NCI-H1417 (cell line): ENCODE data around the gene SH2B2.
"Not testable (repeated sequence)": the region's sequence is repeated elsewhere in the genome, so short reads cannot be mapped to it uniquely, and the experiment has no call there.

Experiments
- DNase-seq, 3 experiments: peaks; one replicate each; lab custom pipeline; 2025; lab: John Stamatoyannopoulos, UW

Gene SH2B2

DNA sequence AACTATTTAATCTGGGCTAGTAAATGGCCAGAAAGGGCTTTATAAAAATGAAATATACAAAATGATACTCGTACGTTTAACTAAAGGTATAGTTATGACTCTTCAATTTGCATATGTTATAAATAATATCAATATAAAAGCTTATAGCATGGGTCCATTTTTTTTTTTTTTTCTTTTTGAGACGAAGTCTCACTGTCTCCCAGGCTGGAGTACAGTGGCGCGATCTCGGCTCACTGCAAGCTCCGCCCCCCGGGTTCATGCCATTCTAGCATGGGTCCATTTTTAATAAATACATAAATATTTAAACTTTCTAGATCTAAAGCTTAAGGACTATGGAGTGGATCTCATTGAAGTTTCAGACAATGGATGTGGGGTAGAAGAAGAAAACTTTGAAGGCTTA, 50.3 kb downstream of the SH2B2 start:
- not testable (repeated sequence) for DNase-seq

DNA sequence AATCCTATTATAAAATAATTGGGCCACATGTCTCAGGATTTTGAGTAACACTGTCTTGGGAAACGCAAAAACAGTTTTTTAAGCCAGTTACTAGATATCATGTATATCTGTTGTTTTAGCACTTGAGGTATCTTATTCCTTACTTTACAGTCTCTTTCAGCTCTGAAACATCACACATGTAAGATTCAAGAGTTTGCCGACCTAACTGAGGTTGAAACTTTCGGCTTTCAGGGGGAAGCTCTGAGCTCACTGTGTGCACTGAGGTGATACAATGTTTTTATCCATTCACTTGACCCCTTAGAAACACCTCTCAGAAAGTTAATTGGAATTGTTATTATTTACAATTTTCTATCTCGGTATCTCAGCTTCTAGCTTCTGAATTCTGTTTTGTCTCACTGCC, 50.8 kb downstream of the SH2B2 start:
- DNase-seq = not testable (repeated sequence)

DNA sequence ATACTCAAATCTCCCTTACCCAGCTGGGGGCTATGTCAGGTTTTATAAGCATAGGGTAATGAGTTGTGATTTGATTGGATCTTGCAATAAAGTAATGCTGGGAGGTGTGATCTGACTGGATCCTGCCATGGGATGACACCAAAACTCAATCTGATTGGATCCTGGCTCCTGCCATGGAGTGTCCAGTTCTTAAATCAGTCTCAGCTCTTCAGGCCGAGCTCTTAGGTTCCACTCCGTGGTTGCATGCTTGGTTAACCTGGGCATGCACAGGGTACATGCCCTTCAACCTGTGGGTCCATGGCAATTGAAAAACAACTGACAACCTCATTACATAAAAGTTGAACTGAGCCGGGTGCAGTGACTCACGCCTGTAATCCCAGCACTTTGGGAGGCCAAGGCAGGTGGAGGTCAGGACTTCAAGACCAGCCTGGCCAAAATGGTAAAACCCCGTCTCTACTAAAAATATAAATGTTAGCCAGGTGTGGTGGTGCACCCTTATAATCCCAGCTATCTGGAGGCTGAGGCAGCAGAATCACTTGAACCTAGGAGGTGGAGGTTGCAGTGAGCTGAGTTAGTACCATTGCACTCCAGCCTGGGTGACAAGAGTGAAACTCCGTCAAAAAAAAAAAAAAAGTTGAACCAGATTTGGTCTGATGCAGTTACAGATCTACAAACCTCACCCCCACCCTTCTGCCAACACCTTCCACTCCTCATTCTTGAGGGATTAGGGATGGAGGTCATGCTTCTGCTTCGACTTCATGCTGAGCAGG, 54.1 kb downstream of the SH2B2 start:
- DNase-seq = not testable (repeated sequence)

DNA sequence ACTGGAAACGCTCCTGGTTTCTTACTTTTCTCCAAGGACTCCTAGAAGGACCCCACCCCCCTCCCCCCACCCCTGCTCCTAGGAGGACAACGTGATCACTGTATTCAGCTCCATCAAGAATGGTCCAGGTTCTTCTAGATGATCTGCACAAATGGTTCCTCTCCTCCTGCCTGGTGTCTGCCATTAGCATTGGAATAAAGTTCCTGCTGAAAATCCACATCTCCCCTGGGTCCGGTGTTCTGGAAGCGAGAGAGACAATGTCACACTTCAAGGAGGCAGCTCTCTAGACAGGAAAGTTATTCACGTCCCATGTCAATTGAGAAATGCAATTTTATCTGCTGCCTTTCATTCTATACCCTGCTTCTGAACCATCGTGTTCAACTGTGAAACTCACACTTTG, 60.3 kb downstream of the SH2B2 start:
- not testable (repeated sequence) for DNase-seq

DNA sequence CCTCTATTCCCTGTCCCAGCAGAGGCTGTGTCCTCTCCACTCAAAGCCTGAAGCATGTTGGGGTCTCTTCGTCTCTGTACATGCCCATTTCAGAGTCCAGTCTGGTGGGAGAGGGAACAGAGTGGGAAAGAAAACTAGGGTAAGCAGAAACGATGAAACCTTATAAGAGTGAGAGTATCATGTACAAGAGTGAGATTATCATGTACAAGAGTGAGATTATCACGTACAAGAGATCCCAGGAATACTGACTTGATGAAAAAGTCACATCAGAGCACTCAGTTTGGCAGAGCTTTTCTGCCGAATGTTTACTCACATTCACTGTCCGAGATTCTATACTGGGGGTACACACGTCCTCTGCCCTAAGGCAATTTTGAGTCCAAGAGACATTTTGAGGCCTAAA, 69.7 kb downstream of the SH2B2 start, which contains the start of gene SPDYE6:
TSS of gene SPDYE6 (minus strand) at position 101 of the 400 bp plus-strand sequence. CDS start 421 bp downstream, outside the sequence.
- DNase-seq = not testable (repeated sequence)

DNA sequence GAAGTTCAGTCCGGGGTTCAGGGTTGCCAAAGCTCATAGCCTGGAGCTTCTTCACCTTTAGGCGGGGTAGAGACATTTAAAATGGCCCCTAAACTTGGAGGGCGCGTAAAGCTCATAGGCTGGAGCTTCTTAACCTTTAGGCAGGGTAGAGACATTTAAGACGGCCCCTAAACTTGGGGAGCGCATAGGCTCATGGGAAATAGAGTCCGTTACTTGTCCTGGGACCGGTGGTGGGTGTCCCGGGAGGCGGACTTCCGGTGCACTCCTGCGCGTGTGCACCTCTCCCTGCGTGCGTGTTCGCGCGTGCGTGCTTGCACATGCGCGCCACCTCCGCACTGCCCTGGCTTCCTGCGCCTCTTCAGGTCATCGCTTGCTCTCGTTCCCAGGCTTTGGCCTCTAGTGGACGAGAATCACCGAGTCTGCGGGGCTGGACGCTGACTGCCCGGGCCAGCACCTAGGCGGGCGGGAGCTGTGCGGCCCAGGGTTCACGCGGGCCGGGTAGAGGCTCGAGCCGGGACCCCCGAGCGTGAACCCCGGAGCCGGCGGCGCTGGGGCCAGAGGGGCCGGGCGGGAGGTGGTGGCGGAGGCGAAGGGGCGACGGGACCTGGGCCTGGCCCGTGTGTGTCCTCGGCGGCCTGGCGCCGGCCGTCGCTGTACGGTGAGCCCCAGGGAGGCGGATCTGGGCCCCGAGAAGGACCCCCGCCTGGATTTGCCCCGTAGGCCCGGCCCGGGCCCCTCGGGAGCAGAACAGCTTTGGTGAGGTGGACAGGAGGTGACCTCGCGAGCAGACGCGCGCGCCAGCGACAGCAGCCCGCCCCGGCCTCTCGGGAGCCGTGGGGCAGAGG, 77.1 kb downstream of the SH2B2 start:
- peak; percentile 96 to 99 (median 99) for DNase-seq

DNA sequence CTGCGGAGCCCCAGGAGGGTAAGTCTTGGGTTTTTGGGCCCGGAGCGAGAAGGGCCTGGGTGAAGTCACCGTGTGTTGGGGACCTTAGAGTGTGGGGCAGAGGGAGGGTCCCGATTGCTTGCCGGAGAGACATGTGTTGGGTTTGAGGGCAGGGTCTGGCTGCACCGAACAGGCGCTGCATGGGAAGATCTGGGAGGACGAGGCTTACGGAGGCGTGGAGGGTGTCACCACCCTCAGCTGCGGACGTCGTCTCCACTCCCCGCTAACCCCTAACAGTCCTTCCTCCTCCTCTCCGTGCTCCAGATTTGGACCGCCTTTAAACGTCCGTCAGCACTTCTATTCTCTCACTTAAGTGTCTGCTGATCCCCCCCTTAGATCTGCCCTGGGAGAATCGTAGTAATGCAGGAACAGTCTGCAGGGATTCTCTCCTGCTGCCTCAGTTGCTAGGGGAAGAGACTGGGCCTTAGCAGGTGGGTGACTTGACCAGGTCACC, 77.8 kb downstream of the SH2B2 start:
- DNase-seq = not testable (repeated sequence)

DNA sequence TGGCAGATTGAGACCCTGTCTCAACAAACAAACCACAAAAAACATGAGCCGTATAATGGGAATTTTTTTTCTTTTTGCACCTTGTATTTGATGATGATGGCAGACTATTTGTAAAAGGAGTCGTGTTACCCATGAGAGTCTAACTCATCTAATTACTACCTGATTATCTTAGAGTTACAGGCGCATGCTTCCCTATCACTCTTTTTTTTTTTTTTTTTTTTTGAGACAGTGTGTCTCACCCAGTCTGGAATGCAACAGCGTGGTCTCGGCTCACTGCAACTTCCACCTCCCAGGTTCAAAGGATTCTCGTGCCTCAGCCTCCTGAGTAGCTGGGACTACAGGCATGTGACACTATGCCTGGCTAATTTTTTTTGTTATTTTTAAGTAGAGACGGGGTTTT, 78.7 kb downstream of the SH2B2 start:
- not testable (repeated sequence) for DNase-seq

DNA sequence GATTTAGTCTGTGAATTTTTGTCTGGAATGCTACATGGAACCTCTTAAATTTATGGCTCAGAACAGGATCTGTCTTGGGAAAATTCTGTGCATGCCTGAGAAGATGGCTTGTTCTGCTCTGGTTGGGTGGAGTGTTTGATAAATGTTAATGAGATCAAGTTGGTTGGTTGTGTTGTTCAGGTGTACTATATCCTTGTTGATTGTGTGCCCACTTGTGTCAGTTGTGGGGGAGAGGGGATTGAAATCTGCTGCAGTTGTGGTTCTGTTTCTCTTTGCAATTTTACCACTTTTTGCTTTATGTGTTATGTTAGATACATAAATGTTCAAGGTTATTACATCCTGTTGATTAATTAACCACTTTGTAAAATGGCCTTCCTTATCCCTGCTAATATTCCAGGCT, 83.4 kb downstream of the SH2B2 start:
- DNase-seq = not testable (repeated sequence)
